HG02973 (cell line): ENCODE results near the gene ABCF2.

ENCODE experiments used
- ATAC-seq: cut with Tn5 transposase; IDR thresholded peaks from one replicate; pipeline ENCODE4 v1.9.1; 2021; ENCODE audit warnings: moderate library complexity; ENCODE audit not compliant: unreplicated experiment

Gene ABCF2

GRCh38 chr7:151175047-151175792, 51.8 kb downstream of the ABCF2 start:
- no peak for ATAC-seq

GRCh38 chr7:151174246-151175046, 52.6 kb downstream of the ABCF2 start:
- ATAC-seq: no peak

GRCh38 chr7:151173386-151174245, 53.4 kb downstream of the ABCF2 start:
- ATAC-seq: no peak

GRCh38 chr7:151172273-151173141, 54.5 kb downstream of the ABCF2 start:
- no peak for ATAC-seq

GRCh38 chr7:151168787-151169162, 58.2 kb downstream of the ABCF2 start:
- no peak for ATAC-seq

- ATAC-seq: no peak
These were observed 58.8 kb downstream of the ABCF2 start for GRCh38 chr7:151168003-151168786.

GRCh38 chr7:151167197-151167961, 59.6 kb downstream of the ABCF2 start, which contains the start of gene GBX1:
GBX1 (minus strand) TSS chr7:151167694; CDS start chr7:151167548, 146 bp downstream.
- ATAC-seq: no peak

GRCh38 chr7:151166629-151167196, 60.3 kb downstream of the ABCF2 start:
- ATAC-seq: no peak
